SU-DHL-6 (cell line): ENCODE measurements around the gene TAF12.
A peak's percentile ranks its signal among the peaks of the same experiment; 100 is the strongest.
"Not testable (repeated sequence)": the region's sequence is repeated elsewhere in the genome, so short reads cannot be mapped to it uniquely, and the experiment has no call there.

ENCODE experiments used
- H2AFZ ChIP-seq: fragments of 200-600 bp; sonication (generic); 2 replicates; pipeline ENCODE4 v1.6.1; 2014; ENCODE audit warnings: low read depth, mild to moderate bottlenecking, moderate library complexity, mixed read lengths, antibody characterized with exemption, low read length; ENCODE audit not compliant: severe bottlenecking
- H3F3A ChIP-seq: fragments of 200-600 bp; shearing (Covaris generic); 2 replicates; pipeline ENCODE4 v1.6.0; 2016; ENCODE audit warnings: antibody characterized with exemption, mild to moderate bottlenecking; ENCODE audit not compliant: insufficient read depth
- H3K27ac ChIP-seq: fragments of 200-600 bp; sonication (generic); 2 replicates; pipeline ENCODE4 v1.5.1; 2016; ENCODE audit warnings: low read depth, mild to moderate bottlenecking, low read length, moderate library complexity, mixed read lengths
- H3K27me3 ChIP-seq: fragments of 200-600 bp; sonication (generic), shearing (Covaris generic); 2 replicates; pipeline ENCODE4 v1.6.0; 2014; ENCODE audit warnings: mild to moderate bottlenecking, low read length
- H3K36me3 ChIP-seq: fragments of 200-600 bp; sonication (generic); 2 replicates; pipeline ENCODE4 v1.6.1; 2014; ENCODE audit warnings: mild to moderate bottlenecking, low read length, mixed read lengths
- H3K4me2 ChIP-seq: fragments of 300-600, 200-600 bp; shearing (Covaris generic), sonication (generic); 2 replicates; pipeline ENCODE4 v1.6.0; 2014; ENCODE audit warnings: low read length, low read depth, mild to moderate bottlenecking; ENCODE audit not compliant: poor library complexity, severe bottlenecking
- H3K4me3 ChIP-seq: fragments of 200-600 bp; sonication (generic); 2 replicates; pipeline ENCODE4 v1.5.1; 2014; ENCODE audit warnings: antibody characterized with exemption, low read length, mild to moderate bottlenecking, mixed read lengths; ENCODE audit not compliant: insufficient read depth, poor library complexity, severe bottlenecking
- H3K79me2 ChIP-seq: fragments of 200-600 bp; sonication (generic); 2 replicates; pipeline ENCODE4 v1.6.1; 2014; ENCODE audit warnings: mild to moderate bottlenecking, low read length, moderate library complexity; ENCODE audit not compliant: insufficient read depth
- H3K9ac ChIP-seq: fragments of 200-600 bp; sonication (generic); 2 replicates; pipeline ENCODE4 v1.7.0; 2014; ENCODE audit warnings: mild to moderate bottlenecking, low read length
- H3K9me2 ChIP-seq: fragments of 200-600 bp; sonication (generic); replicated peaks from 2 replicates; pipeline ENCODE4 v1.6.1; 2014; ENCODE audit warnings: low read length; ENCODE audit not compliant: insufficient read depth
- H3K9me3 ChIP-seq: fragments of 200-600 bp; sonication (generic); 2 replicates; pipeline ENCODE4 v1.6.1; 2014; ENCODE audit warnings: low read length, mixed read lengths; ENCODE audit not compliant: insufficient read depth
- H4K20me1 ChIP-seq: fragments of 200-600 bp; sonication (generic); 2 replicates; pipeline ENCODE4 v1.6.1; 2014; ENCODE audit warnings: low read depth, mild to moderate bottlenecking, antibody characterized with exemption, low read length, moderate library complexity, mixed read lengths
- CTCF ChIP-seq: fragments of 200-600 bp; sonication (generic); IDR thresholded peaks from one replicate; pipeline ENCODE4 v1.5.1; 2017; ENCODE audit warnings: antibody characterized with exemption, mild to moderate bottlenecking, low read length, moderate library complexity; ENCODE audit not compliant: insufficient read depth, poor library complexity, severe bottlenecking
- EZH2phosphoT487 ChIP-seq: fragments of 200-600 bp; sonication (generic), shearing (Covaris generic); conservative IDR thresholded peaks from 2 replicates; pipeline ENCODE4 v1.6.1; 2018; ENCODE audit warnings: mild to moderate bottlenecking, antibody characterized with exemption, low read length, moderate library complexity, mixed read lengths

TAF12 gene

DNA sequence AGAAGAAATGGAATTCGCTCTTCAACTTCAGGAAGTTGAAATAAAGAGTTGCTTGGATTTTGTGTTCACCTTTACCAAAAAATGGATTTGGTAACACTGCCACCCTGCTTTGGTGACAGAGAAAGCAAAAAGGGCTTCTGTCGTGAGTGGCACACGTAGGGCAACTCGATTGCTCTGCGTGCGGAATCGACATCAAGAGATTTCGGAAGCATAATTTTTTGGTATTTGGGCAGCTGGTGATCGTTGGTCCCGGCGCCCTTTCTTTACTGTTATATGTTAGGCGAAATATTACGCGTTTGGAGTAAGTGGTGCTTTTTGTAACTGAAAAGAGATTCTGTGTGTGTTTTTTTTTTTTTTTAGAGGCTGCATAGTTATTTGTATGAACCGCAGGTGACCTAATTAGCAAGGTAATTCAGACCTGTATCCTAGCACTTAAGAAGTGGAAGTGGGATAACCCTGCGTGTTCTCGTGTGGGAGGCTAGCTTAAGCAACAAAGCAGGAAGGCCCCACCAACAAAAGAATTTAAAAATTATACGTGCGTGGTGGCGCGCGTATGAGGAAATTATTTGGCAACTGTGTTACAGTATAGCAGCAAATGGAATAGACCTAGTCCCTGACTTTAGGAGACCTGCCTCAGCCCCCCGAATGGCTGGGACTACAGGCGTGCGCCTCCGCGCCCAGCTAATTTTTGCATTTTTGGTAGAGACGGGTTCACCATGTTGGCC lies 5.8 kb upstream of the TAF12 start, which contains the start of gene RNU11:
Gene RNU11 (plus strand): TSS at position 127 of the 725 bp plus-strand sequence.
- Histone ChIP-seq H3K4me2 (peak within 1 kb of the TSS; percentile 76), H2AFZ (peak within 1 kb of the TSS; percentile 60), H3K79me2 (no peaks in the 10 kb centered on the region), H4K20me1 (no peaks in the 10 kb centered on the region), H3F3A (peaks cover 37% of the 10 kb centered on the region), H3K9ac (peak within 1 kb of the TSS; percentile 66), H3K27ac (peak within 1 kb of the TSS; percentile 90), H3K9me3 (no peaks in the 10 kb centered on the region), H3K9me2 (no peaks in the 10 kb centered on the region), H3K27me3 (no peaks in the 10 kb centered on the region), H3K36me3 (no peaks in the 10 kb centered on the region), H3K4me3 (peak within 1 kb of the TSS; percentile 40)
- TF ChIP-seq EZH2phosphoT487 = no peak
- TF ChIP-seq CTCF = no peak

- H3K4me2 ChIP-seq = peak overlapping the region; percentile 76
- peaks cover 43% of the 10 kb centered on the region for H3F3A ChIP-seq
- H3K9ac ChIP-seq = peak overlapping the region; percentile 66
- H2AFZ ChIP-seq = peak overlapping the region; percentile 60
- no peaks in the 10 kb centered on the region for H4K20me1 ChIP-seq
- TF ChIP-seq CTCF = no peak
- TF ChIP-seq EZH2phosphoT487 = no peak
- no peaks in the 10 kb centered on the region for H3K27me3 ChIP-seq
- no peaks in the 10 kb centered on the region for H3K9me2 ChIP-seq
- H3K9me3 ChIP-seq = no peaks in the 10 kb centered on the region
- H3K27ac ChIP-seq = peak overlapping the region; percentile 90
- no peaks in the 10 kb centered on the region for H3K79me2 ChIP-seq
- H3K4me3 ChIP-seq = peak overlapping the region; percentile 40
- no peaks in the 10 kb centered on the region for H3K36me3 ChIP-seq
These were observed 5.2 kb upstream of the TAF12 start for GRCh38 chr1:28648008-28648473.

- no peak overlapping the region for H2AFZ ChIP-seq
- peaks cover 17% of the 10 kb centered on the region for H3K79me2 ChIP-seq
- H3K27ac ChIP-seq = peak overlapping the region; percentile 43
These were observed 3.2 kb upstream of the TAF12 start for GRCh38 chr1:28646040-28646439.

DNA sequence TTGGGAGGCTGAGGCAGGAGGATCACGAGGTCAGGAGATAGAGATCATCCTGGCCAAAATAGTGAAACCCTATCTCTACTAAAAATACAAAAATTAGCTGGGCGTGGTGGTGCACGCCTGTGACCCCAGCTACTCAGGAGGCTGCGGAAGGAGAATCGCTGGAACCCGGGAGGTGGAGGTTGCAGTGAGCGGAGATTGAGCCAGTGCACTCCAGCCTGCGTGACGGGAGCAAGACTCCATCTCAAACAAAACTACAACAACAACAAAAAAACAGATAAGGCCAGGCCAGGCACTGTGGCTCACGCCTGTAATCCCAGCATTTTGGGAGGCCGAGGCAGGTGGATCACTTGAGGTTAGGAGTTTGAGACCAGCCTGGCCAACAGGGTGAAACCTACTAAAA lies 2.5 kb upstream of the TAF12 start:
- H3K4me3 ChIP-seq, H3K9ac ChIP-seq, H3K9me3 ChIP-seq, H3K4me2 ChIP-seq, H3K27ac ChIP-seq, H4K20me1 ChIP-seq, H3K36me3 ChIP-seq, H3K27me3 ChIP-seq, H3K9me2 ChIP-seq, H2AFZ ChIP-seq: not testable (repeated sequence)
- Histone ChIP-seq H3K79me2 (peaks cover 23% of the 10 kb centered on the region), H3F3A (peaks cover 40% of the 10 kb centered on the region)

More at GRCh38 chr1:28646040-28646439, 3.2 kb upstream of the TAF12 start:
- no peaks in the 10 kb centered on the region for H4K20me1 ChIP-seq
- H3K4me2 ChIP-seq = no peak overlapping the region
- no peaks in the 10 kb centered on the region for H3K9me2 ChIP-seq
- no peak overlapping the region for H3K4me3 ChIP-seq
- no peak overlapping the region for H3K9ac ChIP-seq
- no peaks in the 10 kb centered on the region for H3K27me3 ChIP-seq
- H3K9me3 ChIP-seq = no peaks in the 10 kb centered on the region
- no peaks in the 10 kb centered on the region for H3K36me3 ChIP-seq
- TF ChIP-seq EZH2phosphoT487 (no peak), CTCF (no peak)
- peaks cover 43% of the 10 kb centered on the region for H3F3A ChIP-seq
